GM13976 (cell line): ENCODE measurements around the gene CARD9.

Source experiments
- DNase-seq: peaks from one replicate; pipeline ENCODE4 v3.0.0; 2012; ENCODE audit warnings: low spot score
- CTCF ChIP-seq: IDR thresholded peaks from 2 replicates; pipeline ENCODE4 v1.5.1; 2012; ENCODE audit warnings: borderline replicate concordance, mild to moderate bottlenecking; ENCODE audit not compliant: insufficient read depth; ENCODE audit errors: extremely low read depth, missing control alignments, control extremely low read depth
- in situ Hi-C: fragments of 300-500 bp; cut with MboI; formaldehyde crosslinking; loops from one replicate; pipeline ENCODE4 v1.12.0; 2022; ENCODE audit warnings: low sequenced_read_pairs, mixed read lengths, inconsistent platforms; ENCODE audit not compliant: unreplicated experiment

CARD9 gene

GRCh38 chr9:136347472-136348256 lies 25.8 kb downstream of the CARD9 start:
- in situ Hi-C loops: no loop called here
- no peak for TF ChIP-seq CTCF

GRCh38 chr9:136346927-136347465 lies 26.5 kb downstream of the CARD9 start:
- DNase-seq: no peak
- in situ Hi-C loops: no loop called here

More at GRCh38 chr9:136347472-136348256, 25.8 kb downstream of the CARD9 start:
- DNase-seq: no peak

GRCh38 chr9:136346157-136346481 lies 27.4 kb downstream of the CARD9 start:
- DNase-seq: no peak
- in situ Hi-C loops: no loop called here
- no peak for TF ChIP-seq CTCF

More at GRCh38 chr9:136346927-136347465, 26.5 kb downstream of the CARD9 start:
- no peak for TF ChIP-seq CTCF

- TF ChIP-seq CTCF: no peak
- in situ Hi-C loops: no loop called here
- no peak for DNase-seq
Measured at GRCh38 chr9:136345281-136346156, 27.9 kb downstream of the CARD9 start.

- in situ Hi-C loops: no loop called here
- no peak for TF ChIP-seq CTCF
- no peak for DNase-seq
Measured at GRCh38 chr9:136344544-136345280, 28.8 kb downstream of the CARD9 start.

GRCh38 chr9:136343884-136344269 lies 29.6 kb downstream of the CARD9 start:
- in situ Hi-C loops: no loop called here
- no peak for TF ChIP-seq CTCF
- DNase-seq: no peak
